Mucosa of rectum (tissue), 2 donors: ENCODE measurements around the gene IL17RD.

ENCODE experiments used
- H3K27ac ChIP-seq, 2 donors: one replicate each; pipeline ENCODE4 v1.7.0; 2013; ENCODE audit warnings: inconsistent platforms in 2 of 2, low read depth in 2 of 2, low read length in 2 of 2
- H3K27me3 ChIP-seq, 2 donors: one replicate each; pipeline ENCODE4 v1.7.0; 2013; ENCODE audit warnings: low read length in 2 of 2; ENCODE audit not compliant: control insufficient read depth in 2 of 2, insufficient read depth in 2 of 2
- H3K36me3 ChIP-seq, 2 donors: one replicate each; pipeline ENCODE4 v1.7.0; 2013; ENCODE audit warnings: low read length in 2 of 2; ENCODE audit not compliant: control insufficient read depth in 2 of 2, insufficient read depth in 2 of 2
- H3K4me1 ChIP-seq, 2 donors: one replicate each; pipeline ENCODE4 v1.7.0; 2013; ENCODE audit warnings: low read length in 2 of 2, mild to moderate bottlenecking in 1 of 2; ENCODE audit not compliant: control insufficient read depth in 2 of 2, insufficient read depth in 2 of 2
- H3K4me3 ChIP-seq, 2 donors: one replicate each; pipeline ENCODE4 v1.7.0; 2013; ENCODE audit warnings: low read length in 2 of 2
- H3K9ac ChIP-seq, 2 donors: one replicate each; pipeline ENCODE4 v1.7.0; 2013; ENCODE audit warnings: low read length in 2 of 2, low read depth in 1 of 2, mild to moderate bottlenecking in 1 of 2
- H3K9me3 ChIP-seq, 2 donors: one replicate each; pipeline ENCODE4 v1.7.0; 2013; ENCODE audit warnings: low read length in 2 of 2; ENCODE audit not compliant: control insufficient read depth in 2 of 2
- donor health status: healthy.
- donor health status: Normal muscosa, but diverticular disease.

The IL17RD gene

DNA sequence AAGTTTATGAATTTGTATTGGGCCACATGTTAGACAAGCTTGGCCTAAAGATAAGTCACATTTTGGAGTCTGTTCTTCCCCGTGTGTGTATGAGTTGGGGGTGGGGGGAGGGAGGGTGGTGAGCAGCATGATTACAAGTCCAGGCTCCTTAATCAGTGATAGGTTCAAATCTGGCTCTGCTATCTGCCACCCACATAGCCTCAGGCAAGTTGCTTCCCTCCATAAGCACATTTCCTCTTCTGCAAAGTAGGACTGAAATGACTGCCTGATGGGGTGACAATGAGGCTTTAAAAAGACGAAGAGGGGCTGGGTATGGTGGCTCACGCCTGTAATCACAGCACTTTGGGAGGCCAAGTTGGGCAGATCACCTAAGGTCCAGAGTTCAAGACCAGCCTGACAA lies 105.7 kb downstream of the IL17RD start:
- H3K4me1 ChIP-seq: peaks cover 0 to 7% of the 10 kb centered on the region in 2 donors
- no peak overlapping the region for H3K27ac ChIP-seq
- H3K27me3 ChIP-seq: no peaks in the 10 kb centered on the region
- H3K9me3 ChIP-seq: no peaks in the 10 kb centered on the region
- no peak overlapping the region for H3K9ac ChIP-seq
- no peaks in the 10 kb centered on the region for H3K36me3 ChIP-seq
- no peak overlapping the region for H3K4me3 ChIP-seq

DNA sequence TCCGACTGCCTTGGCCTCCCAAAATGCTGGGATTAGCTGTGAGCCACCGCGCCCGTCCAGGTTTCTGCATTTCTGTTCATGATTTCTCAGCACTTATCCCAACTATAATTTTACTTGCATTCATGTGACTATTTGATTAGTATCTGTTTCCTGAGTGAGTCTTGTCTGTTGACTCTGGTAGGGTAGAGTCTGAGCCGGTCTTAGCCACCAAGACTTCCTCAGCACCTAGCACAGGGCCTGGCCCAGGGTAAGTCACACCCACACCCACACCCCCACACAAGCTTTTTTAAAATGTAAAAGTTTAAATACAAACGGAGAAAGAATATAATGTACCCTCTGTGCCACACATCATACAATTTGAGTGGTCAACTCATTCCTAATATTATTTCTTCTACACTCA lies 107.8 kb downstream of the IL17RD start:
- Histone ChIP-seq H3K27ac (no peak overlapping the region), H3K9ac (no peak overlapping the region), H3K27me3 (no peaks in the 10 kb centered on the region), H3K4me1 (peaks cover 0 to 11% of the 10 kb centered on the region in 2 donors), H3K36me3 (no peaks in the 10 kb centered on the region), H3K9me3 (no peaks in the 10 kb centered on the region), H3K4me3 (no peak overlapping the region)

DNA sequence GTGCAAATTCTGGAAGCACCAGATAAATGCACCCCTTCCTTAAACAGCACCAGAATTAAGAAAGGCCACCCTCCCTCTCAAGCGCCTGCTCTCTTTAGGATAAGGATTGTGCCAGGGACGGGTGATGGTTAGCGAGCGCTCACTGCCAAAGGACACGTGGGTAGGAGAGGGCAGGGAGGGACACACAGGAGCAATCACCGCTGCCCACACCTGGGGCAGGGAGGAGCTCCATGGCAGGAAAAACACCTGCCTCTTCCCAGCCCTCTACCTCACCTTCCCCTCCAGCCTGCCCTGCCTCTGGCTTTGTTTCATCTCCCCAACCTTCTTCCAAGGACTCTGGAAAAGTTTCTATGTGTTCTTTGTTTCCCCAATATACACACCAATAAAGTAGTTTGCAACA lies 112.0 kb downstream of the IL17RD start:
- no peak overlapping the region for H3K27ac ChIP-seq
- H3K9me3 ChIP-seq: no peaks in the 10 kb centered on the region
- peaks cover 0 to 4% of the 10 kb centered on the region in 2 donors for H3K4me1 ChIP-seq
- no peak overlapping the region for H3K4me3 ChIP-seq
- no peak overlapping the region for H3K9ac ChIP-seq
- no peaks in the 10 kb centered on the region for H3K36me3 ChIP-seq
- H3K27me3 ChIP-seq: no peaks in the 10 kb centered on the region

DNA sequence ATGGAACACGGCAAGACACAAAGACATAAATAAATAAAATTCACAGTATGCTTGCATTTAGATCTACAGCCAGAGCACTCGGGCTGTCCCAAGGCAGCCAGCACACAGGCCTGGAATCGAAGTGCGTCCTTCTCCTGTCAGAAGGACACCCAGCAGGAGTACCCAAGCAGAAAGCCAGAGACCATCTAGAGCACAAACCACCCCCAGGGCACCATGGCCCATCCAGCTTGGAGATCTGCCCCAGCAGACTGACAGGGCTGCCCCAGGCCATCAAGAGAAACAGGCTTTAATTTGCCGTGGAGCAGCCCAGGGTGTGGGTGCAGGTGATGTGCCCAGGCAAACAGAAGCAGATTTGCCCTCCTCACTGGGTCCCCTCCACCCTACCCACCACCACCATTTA lies 112.5 kb downstream of the IL17RD start:
- no peaks in the 10 kb centered on the region for H3K27me3 ChIP-seq
- H3K9me3 ChIP-seq: no peaks in the 10 kb centered on the region
- H3K4me1 ChIP-seq: peaks cover 0 to 4% of the 10 kb centered on the region in 2 donors
- no peak overlapping the region for H3K27ac ChIP-seq
- H3K36me3 ChIP-seq: no peaks in the 10 kb centered on the region
- no peak overlapping the region for H3K4me3 ChIP-seq
- H3K9ac ChIP-seq: no peak overlapping the region

DNA sequence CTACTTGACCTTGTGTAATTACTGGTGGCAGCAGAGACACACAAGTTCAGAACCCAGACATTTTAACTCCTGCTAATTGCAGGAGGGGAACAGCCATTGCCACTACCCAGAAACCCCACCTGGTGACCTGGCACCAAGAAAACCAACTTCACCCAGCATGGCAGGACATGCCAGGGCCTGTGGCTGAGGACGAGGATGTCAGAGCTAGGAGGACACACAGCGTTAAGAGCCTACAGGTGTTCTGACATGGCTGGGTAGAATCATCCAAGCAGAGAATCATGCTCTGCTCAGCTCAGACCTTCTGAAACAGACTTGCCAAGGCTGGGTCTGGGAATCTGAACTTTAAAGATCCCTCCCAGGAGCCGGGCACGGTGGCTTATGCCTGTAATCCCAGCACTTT lies 116.4 kb downstream of the IL17RD start:
- no peak overlapping the region for H3K27ac ChIP-seq
- H3K36me3 ChIP-seq: no peaks in the 10 kb centered on the region
- H3K4me1 ChIP-seq: peaks cover 0 to 6% of the 10 kb centered on the region in 2 donors
- H3K27me3 ChIP-seq: no peaks in the 10 kb centered on the region
- H3K9me3 ChIP-seq: no peaks in the 10 kb centered on the region
- no peak overlapping the region for H3K4me3 ChIP-seq
- H3K9ac ChIP-seq: no peak overlapping the region

DNA sequence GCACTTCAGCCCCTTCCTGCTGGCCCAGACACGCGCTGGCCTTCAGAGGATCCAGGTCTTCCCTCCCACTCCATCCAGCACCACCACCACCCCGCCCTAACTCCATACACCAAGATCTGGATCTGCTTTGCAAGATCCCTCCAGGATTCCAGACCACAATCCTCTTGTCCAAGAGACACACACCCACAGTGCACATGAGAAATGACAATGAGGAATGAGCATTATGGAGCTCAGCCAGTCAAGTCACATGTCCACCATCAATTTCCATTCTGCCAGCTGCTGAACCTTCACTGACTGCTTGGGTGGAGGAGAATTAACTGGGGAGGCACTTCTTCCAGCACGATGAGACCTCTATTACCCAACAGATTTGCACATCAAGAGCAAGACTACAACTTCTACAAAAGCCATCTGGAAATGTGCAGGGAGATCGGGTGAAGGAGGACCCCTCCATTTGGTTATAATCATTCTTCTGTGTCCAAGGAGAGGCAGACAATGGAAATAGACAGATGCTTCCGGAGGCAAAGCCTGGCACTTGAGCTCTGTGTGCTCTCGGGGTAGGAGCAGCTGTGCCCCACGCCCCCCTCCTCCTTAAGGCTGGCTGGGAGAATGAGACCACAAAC lies 117.0 kb downstream of the IL17RD start:
- Histone ChIP-seq H3K9ac (no peak overlapping the region), H3K4me1 (peaks cover 0 to 6% of the 10 kb centered on the region in 2 donors), H3K27me3 (no peaks in the 10 kb centered on the region), H3K4me3 (no peak overlapping the region), H3K36me3 (no peaks in the 10 kb centered on the region), H3K9me3 (no peaks in the 10 kb centered on the region), H3K27ac (no peak overlapping the region)

DNA sequence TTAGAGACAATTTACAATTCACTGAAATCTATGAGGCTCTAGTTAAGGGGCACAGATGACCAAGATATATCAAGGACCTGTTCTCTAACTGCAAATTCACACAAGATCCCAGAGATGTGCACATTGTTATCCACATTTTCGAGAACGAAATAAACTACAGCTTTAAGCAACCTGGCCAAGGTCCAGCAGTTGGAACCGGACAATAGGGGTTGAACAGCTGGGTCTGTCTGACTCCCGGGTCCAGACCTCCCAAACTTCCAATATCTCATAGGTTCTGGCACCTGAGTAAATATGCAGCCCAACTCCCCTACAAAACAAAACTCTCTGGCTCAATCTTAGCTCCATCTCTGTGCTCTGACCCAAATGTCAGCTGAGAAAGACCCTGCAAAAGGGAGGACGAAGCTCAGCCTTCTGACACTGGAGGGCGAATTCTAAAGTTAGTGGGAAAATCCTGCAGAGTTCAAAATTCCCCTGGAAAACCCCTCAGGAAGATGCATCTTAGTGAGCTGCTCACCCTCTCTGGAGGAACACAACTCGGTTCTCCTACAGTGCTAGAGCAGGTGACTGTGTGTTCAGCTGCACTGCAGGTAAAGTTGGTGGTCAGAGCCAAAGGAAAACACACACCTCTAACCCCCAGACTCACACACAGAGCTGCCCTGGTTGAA lies 118.9 kb downstream of the IL17RD start:
- Histone ChIP-seq H3K9me3 (no peaks in the 10 kb centered on the region), H3K9ac (no peak overlapping the region), H3K4me3 (no peak overlapping the region), H3K27me3 (no peaks in the 10 kb centered on the region), H3K4me1 (peaks cover 0 to 2% of the 10 kb centered on the region in 2 donors), H3K36me3 (no peaks in the 10 kb centered on the region), H3K27ac (no peak overlapping the region)

DNA sequence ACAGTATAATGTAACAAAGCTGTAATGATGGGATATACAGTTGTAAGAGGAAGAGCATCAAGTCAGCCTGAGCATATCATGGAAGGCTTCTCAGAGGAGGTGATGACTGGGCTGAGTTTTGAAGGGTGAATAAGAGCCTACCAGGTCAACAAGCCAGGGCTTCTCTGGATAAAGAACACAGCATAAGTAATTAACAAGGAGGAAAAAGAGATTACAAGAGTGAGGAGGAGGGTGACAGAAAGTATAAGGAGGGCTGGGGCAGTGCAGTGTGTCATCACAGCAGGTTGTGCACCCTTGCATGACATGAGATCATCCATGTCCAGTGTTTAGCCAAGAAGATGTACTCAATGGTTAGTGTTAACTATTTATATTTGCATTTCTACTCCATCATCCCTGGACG lies 121.6 kb downstream of the IL17RD start:
- Histone ChIP-seq H3K4me3 (no peak overlapping the region), H3K9ac (no peak overlapping the region), H3K36me3 (no peaks in the 10 kb centered on the region), H3K4me1 (peaks cover 0 to 2% of the 10 kb centered on the region in 2 donors), H3K27ac (no peak overlapping the region), H3K9me3 (no peaks in the 10 kb centered on the region), H3K27me3 (no peaks in the 10 kb centered on the region)

DNA sequence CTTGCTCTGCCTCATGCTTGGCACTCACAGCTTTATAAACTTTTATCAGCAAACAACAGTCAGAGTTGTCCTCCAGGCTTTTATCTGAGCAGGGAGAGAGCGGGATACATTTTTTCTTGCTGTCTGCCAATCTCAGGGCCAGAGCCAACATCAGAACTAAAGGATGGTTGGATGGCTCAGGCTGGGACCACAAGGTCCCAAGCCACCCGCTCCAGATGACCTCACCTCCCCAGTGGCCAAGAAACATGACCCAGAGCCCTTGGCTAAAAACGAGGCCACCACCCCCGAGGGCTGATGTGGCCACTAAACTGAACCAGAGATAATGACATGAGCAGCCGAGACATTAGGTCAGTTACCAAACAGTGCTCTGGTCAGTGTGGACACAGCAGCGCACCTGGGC lies 123.5 kb downstream of the IL17RD start:
- H3K4me1 ChIP-seq: no peaks in the 10 kb centered on the region
- H3K9me3 ChIP-seq: no peaks in the 10 kb centered on the region
- H3K36me3 ChIP-seq: no peaks in the 10 kb centered on the region
- no peak overlapping the region for H3K9ac ChIP-seq
- H3K27me3 ChIP-seq: no peaks in the 10 kb centered on the region
- H3K27ac ChIP-seq: no peak overlapping the region
- H3K4me3 ChIP-seq: no peak overlapping the region
